ENCODE measurements around the gene RLN1.

DNA sequence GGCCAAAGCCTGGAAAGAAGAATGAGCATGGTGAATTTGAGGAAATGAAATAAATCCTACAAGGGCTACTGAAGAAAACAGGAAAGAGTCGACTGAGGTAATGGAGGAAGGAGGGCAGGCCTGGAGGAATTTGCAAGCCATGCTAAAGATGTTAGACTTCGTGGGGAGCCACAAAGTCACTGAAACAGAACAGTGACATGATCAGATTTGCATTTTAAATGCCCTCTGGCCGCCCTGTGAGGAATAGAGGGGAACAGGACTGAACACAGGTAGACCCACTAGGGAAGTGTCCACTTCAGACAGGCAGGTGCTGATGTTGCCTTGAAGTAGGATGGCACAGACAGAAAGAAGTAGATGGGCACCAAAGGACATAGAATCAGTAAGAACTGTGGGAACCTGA is 42.8 kb upstream of the RLN1 start:
- TF ChIP-seq CTCF (IDR thresholded peaks at IDR 0.05; ENCODE audit: low read depth, low read length, poor library complexity, severe bottlenecking) = no peak
- TF ChIP-seq EZH2phosphoT487 (IDR thresholded peaks at IDR 0.05; ENCODE audit: borderline replicate concordance, low read length) = no peak

All from DOHH2 (cell line).